Lung (tissue), 12 donors: ENCODE results near the gene DDX1. TPM values are rescaled to one million over a fixed set of nuclear protein-coding genes. Genes with fewer than 3 reads are reported as not detected.

Source experiments
- ATAC-seq: fragments of 200-7000 bp; cut with Tn5 transposase; one replicate; pipeline ENCODE4 v1.9.1; 2020; ENCODE audit warnings: moderate number of reproducible peaks; ENCODE audit not compliant: insufficient read depth, low FRiP score
- DNase-seq, 3 donors: peaks; one replicate each; pipeline ENCODE4 v3.0.0-alpha.2; 2013 to 2017
- H3K27ac ChIP-seq, 2 donors: one replicate each; pipeline ENCODE4 v1.5.1; 2013; ENCODE audit warnings: mild to moderate bottlenecking in 2 of 2, moderate library complexity in 2 of 2, control low read depth in 1 of 2, inconsistent platforms in 1 of 2, low read depth in 1 of 2, low read length in 1 of 2
- H3K27me3 ChIP-seq, 3 donors: one replicate each; pipeline ENCODE4 v1.5.1; 2013; ENCODE audit warnings: low read length in 2 of 3; ENCODE audit not compliant: control insufficient read depth in 3 of 3, insufficient read depth in 3 of 3
- H3K36me3 ChIP-seq, 4 donors: one replicate each; pipeline ENCODE4 v1.5.1; 2013; ENCODE audit warnings: low read length in 4 of 4, mild to moderate bottlenecking in 1 of 4, moderate library complexity in 1 of 4; ENCODE audit not compliant: control insufficient read depth in 4 of 4, insufficient read depth in 4 of 4
- H3K4me1 ChIP-seq, 5 donors: one replicate each; pipeline ENCODE4 v1.5.1; 2013; ENCODE audit warnings: low read length in 5 of 5, mild to moderate bottlenecking in 2 of 5, moderate library complexity in 1 of 5; ENCODE audit not compliant: control insufficient read depth in 5 of 5, insufficient read depth in 5 of 5
- H3K4me3 ChIP-seq: one replicate; pipeline ENCODE4 v1.5.1; 2013; ENCODE audit warnings: mild to moderate bottlenecking, control low read depth, moderate library complexity
- H3K9ac ChIP-seq, 2 donors: one replicate each; pipeline ENCODE4 v1.5.1; 2013; ENCODE audit warnings: low read length in 2 of 2, control low read depth in 1 of 2; ENCODE audit not compliant: insufficient read depth in 1 of 2
- H3K9me3 ChIP-seq, 4 donors: one replicate each; pipeline ENCODE4 v1.5.1; 2013; ENCODE audit warnings: low read length in 3 of 4, mild to moderate bottlenecking in 1 of 4, moderate library complexity in 1 of 4; ENCODE audit not compliant: control insufficient read depth in 4 of 4, insufficient read depth in 3 of 4
- CTCF ChIP-seq: IDR thresholded peaks from 2 replicates; pipeline ENCODE4 v1.5.1; 2012; ENCODE audit warnings: mild to moderate bottlenecking; ENCODE audit errors: control extremely low read depth, extremely low read depth
- WGBS, 2 donors: extraction: QIAGEN DNeasy Blood & Tissue Kit; methylation state at CpG; one replicate each; pipeline ENCODE4 v1.1.7; 2013; 5-methylcytosine and 5-hydroxymethylcytosine counted together
- polyA plus RNA-seq, 2 donors: library from polyadenylated mRNA; stranded (reverse); fragments of 200-250 nt; gene quantifications; one replicate each; pipeline ENCODE4 v1.2.1, GENCODE V29; 2013
- total RNA-seq, 2 donors: library from RNA; depleted of rRNA in 1 of 2; stranded (reverse); fragments of >200 nt in 1 of 2; gene quantifications; one replicate each; pipeline ENCODE4 v1.2.1, GENCODE V29; 2014 to 2021
- donor health status: control.
- donor health status: control.
- donor health status: Bipolar disorder and iron deficiency.
- donor health status: healthy.
- donor health status: DM: yes; HTN: yes; CAD: no.

The DDX1 gene
- total and polyA plus RNA-seq, 4 donors, result 53.7 to 85.2 (median 60.5) TPM

- Histone ChIP-seq H3K4me1 (no peaks in the 10 kb centered on the region), H3K9me3 (no peaks in the 10 kb centered on the region), H3K9ac (no peak overlapping the region), H3K27me3 (no peaks in the 10 kb centered on the region), H3K27ac (no peak overlapping the region), H3K36me3 (no peaks in the 10 kb centered on the region), H3K4me3 (no peak overlapping the region)
- ATAC-seq, result no peak
- no peak for DNase-seq
- no peak for TF ChIP-seq CTCF
- WGBS, 2 donors, result 92 to 96% methylated on average over 31 of the region's 31 CpGs
These were observed 62.4 kb downstream of the DDX1 start for GRCh38 chr2:15653806-15654726.

- Histone ChIP-seq H3K36me3 (no peaks in the 10 kb centered on the region), H3K27me3 (no peaks in the 10 kb centered on the region), H3K27ac (no peak overlapping the region), H3K9me3 (no peaks in the 10 kb centered on the region), H3K4me1 (no peaks in the 10 kb centered on the region), H3K4me3 (no peak overlapping the region), H3K9ac (no peak overlapping the region)
- WGBS, 2 donors, result 95 to 97% methylated on average over 9 of the region's 9 CpGs
- ATAC-seq (no peak), DNase-seq (no peak)
- TF ChIP-seq CTCF, result no peak
These were observed 63.0 kb downstream of the DDX1 start for GRCh38 chr2:15654727-15655073.

- Histone ChIP-seq H3K9me3 (no peaks in the 10 kb centered on the region), H3K9ac (no peak overlapping the region), H3K4me3 (no peak overlapping the region), H3K4me1 (no peaks in the 10 kb centered on the region), H3K27ac (no peak overlapping the region), H3K27me3 (no peaks in the 10 kb centered on the region), H3K36me3 (no peaks in the 10 kb centered on the region)
- no peak for TF ChIP-seq CTCF
- ATAC-seq (no peak), DNase-seq (no peak)
- WGBS, 2 donors, result 97 to 98% methylated on average over 7 of the region's 7 CpGs
These were observed 63.6 kb downstream of the DDX1 start for GRCh38 chr2:15655123-15655887.
